ENCODE data around the gene SPIC. TPM values are rescaled to one million over a fixed set of nuclear protein-coding genes. Genes with fewer than 3 reads are reported as not detected.

SPIC gene
- total and polyA plus RNA-seq, 2 donors (not counting 3 experiments of a cell fraction or from before 2014, with no cell fraction given), result not detected

GRCh38 chr12:101488469-101488868 lies 13.3 kb downstream of the SPIC start:
- DNase-seq (ENCODE audit: low read depth, low spot score) (no peak), FAIRE-seq (no peak)
- CTCF ChIA-PET, result no interaction called here
- no peak overlapping the region for H2AFZ ChIP-seq (ENCODE audit: low read depth, low read length)
- H3K27ac ChIP-seq (ENCODE audit: insufficient read depth, low read depth, low read length), result no peak overlapping the region
- POLR2A ChIA-PET, result no interaction called here
- no peaks in the 10 kb centered on the region for H3K9me1 ChIP-seq (replicated peaks; ENCODE audit: control insufficient read depth, extremely low read depth, insufficient read depth, low read length)
- no peak for TF ChIP-seq POLR2A (IDR thresholded peaks at IDR 0.05; ENCODE audit: low read depth, low read length)
- TF ChIP-seq JUN (IDR thresholded peaks at IDR 0.05; ENCODE audit: borderline replicate concordance, insufficient read depth, insufficient read length, low read depth), result no peak
- TF ChIP-seq EZH2 (IDR thresholded peaks at IDR 0.05; ENCODE audit: borderline replicate concordance, low read depth, low read length, severe bottlenecking), result no peak
- no peak for TF ChIP-seq FOS (IDR thresholded peaks at IDR 0.05; ENCODE audit: borderline replicate concordance, insufficient read depth, low read length)
- H3K9me3 ChIP-seq (replicated peaks; ENCODE audit: control insufficient read depth, insufficient read depth, low read length), result no peaks in the 10 kb centered on the region
- H3K79me2 ChIP-seq (ENCODE audit: control insufficient read depth, insufficient read depth, low read length), result no peaks in the 10 kb centered on the region
- no peaks in the 10 kb centered on the region for H3K27me3 ChIP-seq (ENCODE audit: control insufficient read depth in 2 of 2, insufficient read depth in 2 of 2, low read length in 2 of 2)
- H3K36me3 ChIP-seq (ENCODE audit: control insufficient read depth in 2 of 2, extremely low read depth in 1 of 2, insufficient read depth in 2 of 2, low read length in 2 of 2), result no peaks in the 10 kb centered on the region
- no peak overlapping the region for H3K9ac ChIP-seq (replicated peaks; ENCODE audit: extremely low read depth, insufficient read depth, low read length)
- no peak overlapping the region for H3K4me3 ChIP-seq (replicated peaks in 1 of 3; ENCODE audit: insufficient read depth in 1 of 3, low read depth in 1 of 3, low read length in 3 of 3)
- intact Hi-C loops (cut with micrococcal nuclease) (no loop called here), dilution Hi-C loops (cut with MboI; ENCODE audit: extremely low pct_ligation_motif_present, low sequenced_read_pairs) (no loop called here)
- no TSS peak for BruUV-seq (replicated peaks)
- H3K4me2 ChIP-seq (ENCODE audit: insufficient read depth, low read length), result no peak overlapping the region
- no peaks in the 10 kb centered on the region for H4K20me1 ChIP-seq (replicated peaks; ENCODE audit: control insufficient read depth, extremely low read depth, insufficient read depth, low read length)
- no peaks in the 10 kb centered on the region for H3K4me1 ChIP-seq (ENCODE audit: control insufficient read depth, extremely low read depth, insufficient read depth, low read length)

- Histone ChIP-seq H3K4me2 (ENCODE audit: insufficient read depth, low read length) (no peak overlapping the region), H3K9me1 (replicated peaks; ENCODE audit: control insufficient read depth, extremely low read depth, insufficient read depth, low read length) (no peaks in the 10 kb centered on the region), H2AFZ (ENCODE audit: low read depth, low read length) (no peak overlapping the region), H3K79me2 (ENCODE audit: control insufficient read depth, insufficient read depth, low read length) (no peaks in the 10 kb centered on the region), H3K4me1 (ENCODE audit: control insufficient read depth, extremely low read depth, insufficient read depth, low read length) (no peaks in the 10 kb centered on the region), H3K27ac (ENCODE audit: insufficient read depth, low read depth, low read length) (no peak overlapping the region), H3K4me3 (replicated peaks in 1 of 3; ENCODE audit: insufficient read depth in 1 of 3, low read depth in 1 of 3, low read length in 3 of 3) (no peak overlapping the region), H3K27me3 (ENCODE audit: control insufficient read depth in 2 of 2, insufficient read depth in 2 of 2, low read length in 2 of 2) (no peaks in the 10 kb centered on the region), H3K9me3 (replicated peaks; ENCODE audit: control insufficient read depth, insufficient read depth, low read length) (no peaks in the 10 kb centered on the region), H3K36me3 (ENCODE audit: control insufficient read depth in 2 of 2, extremely low read depth in 1 of 2, insufficient read depth in 2 of 2, low read length in 2 of 2) (no peaks in the 10 kb centered on the region), H3K9ac (replicated peaks; ENCODE audit: extremely low read depth, insufficient read depth, low read length) (no peak overlapping the region), H4K20me1 (replicated peaks; ENCODE audit: control insufficient read depth, extremely low read depth, insufficient read depth, low read length) (no peaks in the 10 kb centered on the region)
- POLR2A ChIA-PET, result interaction anchor here (0.6 kb wide), 1 partner anchor 22 kb away, joined by 3 read pairs; no protein-coding TSS in a partner anchor
- CTCF ChIA-PET, result no interaction called here
- no TSS peak for BruUV-seq (replicated peaks)
- DNase-seq (ENCODE audit: low read depth, low spot score), result no peak
- dilution Hi-C loops (cut with MboI; ENCODE audit: extremely low pct_ligation_motif_present, low sequenced_read_pairs), result no loop called here
- FAIRE-seq, result no peak
- intact Hi-C loops (cut with micrococcal nuclease), result no loop called here
- no peak for TF ChIP-seq MAX (IDR thresholded peaks at IDR 0.05; ENCODE audit: insufficient read depth, insufficient read length)
- no peak for TF ChIP-seq JUN (IDR thresholded peaks at IDR 0.05; ENCODE audit: borderline replicate concordance, insufficient read depth, insufficient read length, low read depth)
- no peak for TF ChIP-seq EZH2 (IDR thresholded peaks at IDR 0.05; ENCODE audit: borderline replicate concordance, low read depth, low read length, severe bottlenecking)
- TF ChIP-seq FOS (IDR thresholded peaks at IDR 0.05; ENCODE audit: borderline replicate concordance, insufficient read depth, low read length), result no peak
- TF ChIP-seq GATA2 (IDR thresholded peaks at IDR 0.05; ENCODE audit: insufficient read depth, insufficient read length, low read depth, low read length), result no peak
- TF ChIP-seq POLR2A (IDR thresholded peaks at IDR 0.05; ENCODE audit: low read depth, low read length), result no peak
- TF ChIP-seq POLR2AphosphoS5 (IDR thresholded peaks at IDR 0.05; ENCODE audit: insufficient read depth, low read depth, low read length), result no peak
Measured at GRCh38 chr12:101490286-101490920, 15.3 kb downstream of the SPIC start.

Measured in endothelial cell of umbilical vein (primary cell).